Activated T-helper 2 cell treated with anti-CD3 and anti-CD28 coated beads, Interferon-gamma antibody, Interleukin-2, Interleukin-4, amounts not matched to agents 10 μg/mL and 5 μg/mL and 100 μg/mL, durations not matched to agents 14 hours and 24 hours and 36 hours (primary cell): Measurements from ENCODE around the gene ACAP3. TPM values are rescaled to one million over a fixed set of nuclear protein-coding genes. Genes with fewer than 3 reads are reported as not detected.
A peak's percentile ranks its signal among the peaks of the same experiment; 100 is the strongest.

Source experiments
- DNase-seq: peaks from one replicate; pipeline ENCODE4 v3.0.0; 2021; ENCODE audit warnings: low spot score
- H3K27ac Mint-ChIP-seq: one replicate; pipeline ENCODE4 v1.8.0; 2021; ENCODE audit warnings: mixed read lengths
- H3K27me3 Mint-ChIP-seq: one replicate; pipeline ENCODE4 v1.8.0; 2021; ENCODE audit warnings: low read depth, mixed read lengths
- H3K36me3 Mint-ChIP-seq: one replicate; pipeline ENCODE4 v1.8.0; 2021; ENCODE audit warnings: low read depth, mixed read lengths
- H3K4me1 Mint-ChIP-seq: one replicate; pipeline ENCODE4 v1.8.0; 2021; ENCODE audit warnings: low read depth, mixed read lengths
- H3K4me3 Mint-ChIP-seq: one replicate; pipeline ENCODE4 v1.8.0; 2021; ENCODE audit warnings: low read depth, mild to moderate bottlenecking, moderate library complexity, mixed read lengths
- H3K9me3 Mint-ChIP-seq: one replicate; pipeline ENCODE4 v1.8.0; 2021; ENCODE audit warnings: mixed read lengths
- intact Hi-C: fragments of 100-400 bp; cut with micrococcal nuclease; formaldehyde crosslinking; loops from one replicate; pipeline ENCODE4 v1.15.1; 2023
- total RNA-seq: library from RNA; stranded (reverse); gene quantifications from 2 replicates; pipeline ENCODE4 v1.2.3, GENCODE V29; 2022

ACAP3 gene
- total RNA-seq, 1 donor from 2014 or later, result 43.4 TPM

GRCh38 chr1:1285102-1285571 is 22.6 kb downstream of the ACAP3 start:
- DNase-seq, result no peak
- no peaks in the 10 kb centered on the region for H3K9me3 Mint-ChIP-seq
- H3K36me3 Mint-ChIP-seq, result no peaks in the 10 kb centered on the region
- H3K4me1 Mint-ChIP-seq, result peaks cover 1% of the 10 kb centered on the region
- H3K27ac Mint-ChIP-seq, result no peak overlapping the region
- intact Hi-C loops, result no loop called here
- no peak overlapping the region for H3K4me3 Mint-ChIP-seq
- H3K27me3 Mint-ChIP-seq, result no peaks in the 10 kb centered on the region

DNA sequence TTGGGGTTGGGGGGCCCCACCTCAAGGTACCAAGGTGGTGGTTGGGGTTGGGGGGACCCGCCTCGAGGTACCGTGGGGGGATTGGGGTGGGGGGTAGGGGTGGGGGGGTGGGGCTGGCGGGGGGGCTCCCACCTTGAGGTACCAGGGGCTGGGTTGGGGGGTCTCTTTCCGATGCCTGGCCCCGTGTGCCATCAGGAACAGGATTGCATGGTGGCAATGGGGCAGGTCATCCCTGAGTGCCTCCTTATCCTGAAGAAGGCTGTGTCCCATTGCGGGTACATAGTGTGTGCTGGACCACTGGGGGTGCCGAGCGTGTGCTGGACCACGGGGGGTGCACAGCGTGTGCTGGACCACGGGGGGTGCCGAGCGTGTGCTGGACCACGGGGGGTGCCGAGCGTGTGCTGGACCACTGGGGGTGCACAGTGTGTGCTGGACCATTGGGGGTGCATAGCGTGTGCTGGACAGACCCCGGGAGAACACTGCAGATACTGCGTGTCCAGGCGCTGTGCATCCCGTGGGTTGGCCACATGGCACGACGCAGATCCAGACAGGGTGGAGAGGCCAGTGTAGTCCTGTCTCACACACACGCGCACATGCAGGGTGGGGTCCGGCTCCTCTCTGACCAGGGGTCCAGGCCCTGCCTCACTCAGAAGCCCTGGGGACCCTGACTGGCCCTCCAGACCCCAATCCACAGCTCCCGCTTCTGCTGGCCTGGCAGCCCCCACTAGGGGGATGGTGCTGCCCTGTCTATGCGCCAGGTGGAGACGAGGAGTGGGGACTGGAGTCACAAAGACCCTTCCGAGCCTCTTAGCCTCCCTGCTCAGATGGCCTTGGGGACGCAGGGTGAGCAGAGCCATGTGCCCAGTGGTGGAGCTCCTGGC is 23.3 kb downstream of the ACAP3 start:
- Mint-ChIP-seq H3K36me3 (no peaks in the 10 kb centered on the region), H3K27ac (no peak overlapping the region), H3K9me3 (no peaks in the 10 kb centered on the region), H3K4me3 (no peak overlapping the region), H3K4me1 (peaks cover 1% of the 10 kb centered on the region), H3K27me3 (no peaks in the 10 kb centered on the region)
- DNase-seq, result no peak
- intact Hi-C loops, result no loop called here

DNA sequence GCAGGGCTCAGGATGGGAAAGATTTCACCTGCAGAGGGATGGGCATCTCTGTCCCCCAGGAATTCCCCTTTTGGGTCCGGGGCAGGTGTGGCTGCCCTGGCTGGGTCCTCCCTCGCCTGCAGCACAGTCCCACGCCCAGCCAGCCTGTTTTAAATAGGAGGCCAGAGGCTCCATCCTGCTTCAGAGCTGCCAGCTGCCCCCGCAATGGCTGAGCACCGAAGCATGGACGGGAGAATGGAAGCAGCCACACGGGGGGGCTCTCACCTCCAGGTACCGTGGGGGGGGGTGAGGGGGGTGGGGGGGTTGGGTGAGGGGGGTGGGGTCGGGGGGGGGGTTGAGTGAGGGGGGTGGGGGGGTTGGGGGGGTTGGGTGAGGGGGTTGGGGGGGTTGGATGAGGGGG is 23.9 kb downstream of the ACAP3 start:
- H3K9me3 Mint-ChIP-seq, result no peaks in the 10 kb centered on the region
- intact Hi-C loops, result no loop called here
- H3K4me3 Mint-ChIP-seq, result no peak overlapping the region
- H3K27me3 Mint-ChIP-seq, result no peaks in the 10 kb centered on the region
- no peaks in the 10 kb centered on the region for H3K36me3 Mint-ChIP-seq
- H3K27ac Mint-ChIP-seq, result no peak overlapping the region
- peaks cover 1% of the 10 kb centered on the region for H3K4me1 Mint-ChIP-seq
- DNase-seq, result no peak

DNA sequence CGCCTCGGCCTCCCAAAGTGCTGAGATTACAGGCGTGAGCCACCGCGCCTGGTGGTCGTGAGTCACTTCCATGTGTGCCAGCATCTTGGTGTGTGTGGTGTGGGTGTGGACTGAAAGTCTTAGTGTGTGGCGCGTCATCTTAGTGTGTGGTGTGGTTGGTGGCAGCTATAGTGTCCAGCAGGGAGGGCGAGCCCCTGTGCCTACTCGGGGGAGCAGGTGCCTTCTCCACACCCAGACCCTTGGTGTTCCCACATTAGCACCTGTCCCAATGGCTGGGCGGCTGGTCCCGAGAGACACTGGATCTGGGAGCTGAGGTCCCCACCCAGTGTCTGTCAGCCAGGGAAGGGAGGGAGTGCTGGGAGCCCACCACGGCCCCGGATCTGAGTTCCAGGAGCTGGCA is 24.7 kb downstream of the ACAP3 start:
- DNase-seq, result no peak
- Mint-ChIP-seq H3K27ac (no peak overlapping the region), H3K36me3 (no peaks in the 10 kb centered on the region), H3K4me1 (peaks cover 1% of the 10 kb centered on the region), H3K4me3 (no peak overlapping the region), H3K27me3 (no peaks in the 10 kb centered on the region), H3K9me3 (no peaks in the 10 kb centered on the region)
- intact Hi-C loops, result no loop called here

GRCh38 chr1:1281533-1282321 is 26.0 kb downstream of the ACAP3 start:
- DNase-seq, result no peak
- Mint-ChIP-seq H3K36me3 (no peaks in the 10 kb centered on the region), H3K27ac (no peak overlapping the region), H3K4me1 (peaks cover 1% of the 10 kb centered on the region), H3K27me3 (no peaks in the 10 kb centered on the region), H3K4me3 (no peak overlapping the region), H3K9me3 (no peaks in the 10 kb centered on the region)
- intact Hi-C loops, result no loop called here

DNA sequence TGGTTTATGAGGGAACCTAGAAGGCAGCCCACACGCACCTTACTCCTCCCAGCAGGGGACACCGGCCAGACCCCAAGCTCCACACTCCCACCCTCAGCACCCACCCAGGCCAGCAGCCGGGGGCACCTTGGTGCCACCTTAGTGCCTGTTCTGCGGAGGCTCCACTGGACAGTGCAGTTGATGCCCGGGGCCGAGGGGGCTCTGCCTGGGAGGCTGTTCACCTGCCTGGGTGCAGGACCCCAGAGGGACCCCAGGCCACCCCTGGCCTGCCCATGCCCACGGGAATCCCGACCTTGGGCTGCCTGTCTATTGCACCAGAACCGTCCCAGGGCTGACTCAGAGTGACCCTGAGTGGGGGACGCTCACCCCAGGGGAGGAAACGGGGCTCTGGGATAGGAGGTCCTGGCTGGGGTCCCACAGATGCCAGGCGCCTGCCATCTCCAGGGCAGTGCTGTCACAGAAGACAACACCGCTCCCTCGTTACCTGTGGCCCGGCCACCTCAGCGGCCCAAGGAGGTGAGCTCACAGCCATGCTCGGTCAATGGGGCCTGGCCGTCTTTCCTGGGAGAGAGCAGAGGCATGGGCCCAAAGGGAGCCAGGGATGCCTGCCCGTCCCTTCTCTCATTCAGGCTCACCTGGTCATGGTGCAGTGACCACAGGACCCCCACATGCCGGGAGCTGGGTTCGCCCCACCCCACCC is 26.8 kb downstream of the ACAP3 start:
- Mint-ChIP-seq H3K36me3 (no peaks in the 10 kb centered on the region), H3K9me3 (no peaks in the 10 kb centered on the region), H3K4me1 (peaks cover 1% of the 10 kb centered on the region), H3K27me3 (no peaks in the 10 kb centered on the region), H3K4me3 (no peak overlapping the region), H3K27ac (no peak overlapping the region)
- DNase-seq, result no peak
- intact Hi-C loops, result no loop called here

DNA sequence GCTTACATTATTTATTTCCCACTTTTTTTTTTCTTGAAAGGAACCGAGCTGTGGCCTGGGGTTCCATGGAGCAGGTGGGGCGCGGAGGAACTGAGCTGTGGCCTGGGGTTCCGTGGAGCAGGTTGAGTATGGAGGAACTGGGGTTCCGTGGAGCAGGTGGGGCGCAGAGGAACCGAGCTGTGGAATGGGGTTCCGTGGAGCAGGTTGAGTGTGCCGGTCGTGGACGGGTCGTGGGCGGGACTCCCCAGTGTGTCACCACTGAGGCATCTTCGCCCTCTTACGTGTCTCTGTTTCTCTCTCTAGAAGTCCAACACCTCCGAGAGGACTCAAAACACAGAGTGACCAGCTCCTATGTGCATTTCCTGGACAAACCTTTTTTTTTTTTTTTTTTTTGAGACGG is 28.7 kb downstream of the ACAP3 start:
- DNase-seq, result no peak
- no peaks in the 10 kb centered on the region for H3K36me3 Mint-ChIP-seq
- H3K27me3 Mint-ChIP-seq, result no peaks in the 10 kb centered on the region
- H3K4me3 Mint-ChIP-seq, result no peak overlapping the region
- H3K27ac Mint-ChIP-seq, result no peak overlapping the region
- H3K9me3 Mint-ChIP-seq, result no peaks in the 10 kb centered on the region
- intact Hi-C loops, result loop anchor here (10.0 kb wide), 1 partner anchor 164 kb away; the partner anchor contains the start of gene C1orf159
- H3K4me1 Mint-ChIP-seq, result peaks cover 4% of the 10 kb centered on the region

GRCh38 chr1:1278620-1279019 is 29.1 kb downstream of the ACAP3 start:
- no peak for DNase-seq
- no peaks in the 10 kb centered on the region for H3K9me3 Mint-ChIP-seq
- H3K27ac Mint-ChIP-seq, result no peak overlapping the region
- intact Hi-C loops, result loop anchor here (10.0 kb wide), 1 partner anchor 164 kb away; the partner anchor contains the start of gene C1orf159
- H3K4me1 Mint-ChIP-seq, result peaks cover 4% of the 10 kb centered on the region
- H3K36me3 Mint-ChIP-seq, result no peaks in the 10 kb centered on the region
- H3K27me3 Mint-ChIP-seq, result no peaks in the 10 kb centered on the region
- no peak overlapping the region for H3K4me3 Mint-ChIP-seq

DNA sequence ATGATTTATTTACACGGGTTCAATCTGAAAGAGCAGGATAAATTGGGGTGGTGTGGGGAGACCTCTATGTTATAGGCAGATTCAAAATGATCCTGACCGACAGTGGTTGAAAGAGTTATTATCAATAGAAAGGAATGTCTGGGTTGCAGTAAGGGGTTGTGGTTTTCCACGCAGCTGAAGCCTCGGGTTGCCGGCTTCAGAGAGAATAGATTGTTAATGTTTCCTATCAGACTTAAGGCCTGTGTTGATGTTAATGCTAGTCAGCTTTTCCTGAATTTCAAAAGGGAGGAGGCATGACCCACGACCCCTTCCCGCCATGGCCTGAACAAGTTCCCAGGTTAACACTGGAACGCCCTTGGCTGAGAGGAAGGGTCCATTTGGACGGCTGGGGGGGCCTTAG is 31.9 kb downstream of the ACAP3 start:
- no peak for DNase-seq
- peaks cover 16% of the 10 kb centered on the region for H3K36me3 Mint-ChIP-seq
- peaks cover 18% of the 10 kb centered on the region for H3K4me1 Mint-ChIP-seq
- intact Hi-C loops, result loop anchor here (10.0 kb wide), 1 partner anchor 161 kb away; the partner anchor contains the start of gene C1orf159
- H3K27ac Mint-ChIP-seq, result no peak overlapping the region
- H3K27me3 Mint-ChIP-seq, result no peaks in the 10 kb centered on the region
- peak overlapping the region; percentile 1 for H3K4me3 Mint-ChIP-seq
- H3K9me3 Mint-ChIP-seq, result no peaks in the 10 kb centered on the region

GRCh38 chr1:1274931-1275431 is 32.7 kb downstream of the ACAP3 start:
- peak overlapping the region; percentile 74 for H3K4me3 Mint-ChIP-seq
- no peaks in the 10 kb centered on the region for H3K9me3 Mint-ChIP-seq
- H3K27ac Mint-ChIP-seq, result no peak overlapping the region
- intact Hi-C loops, result loop anchor here (5.0 to 10.0 kb wide), 2 partner anchors 43 to 160 kb away; partner anchors contain the start of genes B3GALT6, C1orf159 and SDF4
- H3K36me3 Mint-ChIP-seq, result peaks cover 25% of the 10 kb centered on the region
- no peaks in the 10 kb centered on the region for H3K27me3 Mint-ChIP-seq
- peaks cover 27% of the 10 kb centered on the region for H3K4me1 Mint-ChIP-seq
- no peak for DNase-seq

- Mint-ChIP-seq H3K27me3 (no peaks in the 10 kb centered on the region), H3K4me3 (peak overlapping the region; percentile 74), H3K9me3 (no peaks in the 10 kb centered on the region), H3K27ac (no peak overlapping the region), H3K4me1 (peaks cover 29% of the 10 kb centered on the region), H3K36me3 (peaks cover 29% of the 10 kb centered on the region)
- no peak for DNase-seq
- intact Hi-C loops, result loop anchor here (5.0 to 10.0 kb wide), 2 partner anchors 42 to 160 kb away; partner anchors contain the start of genes B3GALT6, C1orf159 and SDF4
These were observed 33.3 kb downstream of the ACAP3 start for GRCh38 chr1:1274299-1274930.
